Measurements from ENCODE around the gene BRPF1. TPM values are rescaled to one million over a fixed set of nuclear protein-coding genes. Genes with fewer than 3 reads are reported as not detected.

Gene BRPF1
- total and polyA plus RNA-seq, 2 donors (not counting 1 experiment from before 2014, with no cell fraction given) = 24.4 to 36.5 TPM

- no peaks in the 10 kb centered on the region for H4K20me1 ChIP-seq (ENCODE audit: control insufficient read depth, insufficient read depth, low read length, poor library complexity, severe bottlenecking)
- H3K36me3 ChIP-seq (replicated peaks in 1 of 2; ENCODE audit: control extremely low read depth in 1 of 2, control insufficient read depth in 1 of 2, extremely low read depth in 1 of 2, insufficient read depth in 2 of 2, low read length in 1 of 2) = peaks cover 4 to 51% of the 10 kb centered on the region in 2 experiments
- H3K79me2 ChIP-seq (ENCODE audit: control insufficient read depth, insufficient read depth, low read length) = peaks cover 16% of the 10 kb centered on the region
- no peak overlapping the region for H2AFZ ChIP-seq (ENCODE audit: insufficient read depth, low read depth, low read length, poor library complexity, severe bottlenecking)
- no peaks in the 10 kb centered on the region for H3K27me3 ChIP-seq (replicated peaks in 1 of 4; ENCODE audit: control extremely low read depth in 1 of 4, control insufficient read depth in 3 of 4, insufficient read depth in 4 of 4, low read length in 3 of 4)
- no peak for TF ChIP-seq CTCF (IDR thresholded peaks at IDR 0.05)
- no peak for TF ChIP-seq EZH2 (IDR thresholded peaks at IDR 0.05; ENCODE audit: borderline replicate concordance, insufficient read depth, low read depth, low read length, poor library complexity, severe bottlenecking)
- H3K4me1 ChIP-seq (ENCODE audit: control insufficient read depth in 2 of 2, insufficient read depth in 2 of 2, low read length in 2 of 2) = peaks cover 31 to 36% of the 10 kb centered on the region in 2 donors
- ChIA-PET POLR2A (interaction anchor here (1.0 to 1.6 kb wide), 2 partner anchors 11 to 17 kb away, joined by 3 to 4 read pairs; partner anchors contain the start of gene BRPF1), CTCF (interaction anchor here (3.0 kb wide), 1 partner anchor 16 kb away, joined by 17 read pairs; the partner anchor contains the start of gene BRPF1)
- no peaks in the 10 kb centered on the region for H3K9me3 ChIP-seq (ENCODE audit: control extremely low read depth in 1 of 3, control insufficient read depth in 2 of 3, insufficient read depth in 1 of 3, low read length in 2 of 3)
- H3K4me3 Mint-ChIP-seq = peak overlapping the region; percentile 92
- DNase-seq = no peak
- H3K4me2 ChIP-seq (replicated peaks; ENCODE audit: low read depth, low read length, poor library complexity, severe bottlenecking) = no peak overlapping the region
- no peak overlapping the region for H3K27ac ChIP-seq (ENCODE audit: low read length in 2 of 2)
- no peaks in the 10 kb centered on the region for H3K9me3 Mint-ChIP-seq (ENCODE audit: insufficient read depth)
- H3K27me3 Mint-ChIP-seq = no peaks in the 10 kb centered on the region
- 100% methylated on average over 1 of the region's 2 CpGs for WGBS (ENCODE audit: insufficient coverage)
- H3K27ac Mint-ChIP-seq = no peak overlapping the region
- H3K4me1 Mint-ChIP-seq = peaks cover 40% of the 10 kb centered on the region
- H3K4me3 ChIP-seq (ENCODE audit: control extremely low read depth in 1 of 5, extremely low read depth in 1 of 5, insufficient read depth in 1 of 5, low read depth in 2 of 5, low read length in 4 of 5) = no peak overlapping the region
- ATAC-seq (ENCODE audit: low read depth) = no peak
- intact Hi-C loops (cut with micrococcal nuclease) = no loop called here
- no peak overlapping the region for H3K9ac ChIP-seq (ENCODE audit: low read length)
Measured at GRCh38 chr3:9748031-9748430, 16.5 kb downstream of the BRPF1 start.

- POLR2A ChIA-PET = interaction anchor here (0.8 to 3.3 kb wide), 10 partner anchors 12 to 184 kb away, joined by 3 to 39 read pairs (median 7); partner anchors contain the start of genes ARPC4, BRPF1, CRELD1 and JAGN1
- WGBS (ENCODE audit: insufficient coverage) = 26% methylated on average over 19 of the region's 19 CpGs
- H3K27me3 Mint-ChIP-seq = no peaks in the 10 kb centered on the region
Measured at GRCh38 chr3:9749296-9749644, 17.7 kb downstream of the BRPF1 start.

More at GRCh38 chr3:9749296-9749644, 17.7 kb downstream of the BRPF1 start:
- Histone ChIP-seq H3K4me3 (ENCODE audit: control extremely low read depth in 1 of 5, extremely low read depth in 1 of 5, insufficient read depth in 1 of 5, low read depth in 2 of 5, low read length in 4 of 5) (peak overlapping the region; percentile 39 to 87 (median 80)), H3K27me3 (replicated peaks in 1 of 4; ENCODE audit: control extremely low read depth in 1 of 4, control insufficient read depth in 3 of 4, insufficient read depth in 4 of 4, low read length in 3 of 4) (no peaks in the 10 kb centered on the region), H3K79me2 (ENCODE audit: control insufficient read depth, insufficient read depth, low read length) (peaks cover 21% of the 10 kb centered on the region), H3K27ac (ENCODE audit: low read length in 2 of 2) (peak overlapping the region; percentile 17 to 64), H3K36me3 (replicated peaks in 1 of 2; ENCODE audit: control extremely low read depth in 1 of 2, control insufficient read depth in 1 of 2, extremely low read depth in 1 of 2, insufficient read depth in 2 of 2, low read length in 1 of 2) (peaks cover 6 to 45% of the 10 kb centered on the region in 2 experiments), H3K4me1 (ENCODE audit: control insufficient read depth in 2 of 2, insufficient read depth in 2 of 2, low read length in 2 of 2) (peaks cover 31 to 36% of the 10 kb centered on the region in 2 donors), H3K4me2 (replicated peaks; ENCODE audit: low read depth, low read length, poor library complexity, severe bottlenecking) (peak overlapping the region; percentile 91), H3K9ac (ENCODE audit: low read length) (peak overlapping the region; percentile 77), H2AFZ (ENCODE audit: insufficient read depth, low read depth, low read length, poor library complexity, severe bottlenecking) (peak overlapping the region; percentile 89), H4K20me1 (ENCODE audit: control insufficient read depth, insufficient read depth, low read length, poor library complexity, severe bottlenecking) (peaks cover under 1% of the 10 kb centered on the region), H3K9me3 (ENCODE audit: control extremely low read depth in 1 of 3, control insufficient read depth in 2 of 3, insufficient read depth in 1 of 3, low read length in 2 of 3) (no peaks in the 10 kb centered on the region)
- H3K4me1 Mint-ChIP-seq = peaks cover 45% of the 10 kb centered on the region
- DNase-seq (no peak), ATAC-seq (ENCODE audit: low read depth) (no peak)
- H3K27ac Mint-ChIP-seq = peak overlapping the region; percentile 94
- CTCF ChIA-PET = interaction anchor here (0.9 to 3.2 kb wide), 7 partner anchors 12 to 59 kb away, joined by 3 to 25 read pairs (median 4); partner anchors contain the start of genes ARPC4, BRPF1 and TADA3
- H3K9me3 Mint-ChIP-seq (ENCODE audit: insufficient read depth) = no peaks in the 10 kb centered on the region
- intact Hi-C loops (cut with micrococcal nuclease) = loop anchor here (1.0 kb wide), 3 partner anchors 18 to 100 kb away; partner anchors contain the start of genes BRPF1 and MTMR14
- peak overlapping the region; percentile 92 for H3K4me3 Mint-ChIP-seq
- TF ChIP-seq EZH2 (IDR thresholded peaks at IDR 0.05; ENCODE audit: borderline replicate concordance, insufficient read depth, low read depth, low read length, poor library complexity, severe bottlenecking) (no peak), CTCF (IDR thresholded peaks at IDR 0.05) (no peak)
